Heart left ventricle (tissue), 16 donors: ENCODE results near the gene PUDP. TPM values are rescaled to one million over a fixed set of nuclear protein-coding genes. Genes with fewer than 3 reads are reported as not detected.
A peak's percentile ranks its signal among the peaks of the same experiment; 100 is the strongest.

Experiments used
- ATAC-seq, 4 donors: fragments of 200-7000 bp; cut with Tn5 transposase; one replicate each; pipeline ENCODE4 v1.9.1; 2020 to 2022; ENCODE audit warnings: moderate library complexity in 4 of 4, mild to moderate bottlenecking in 3 of 4, moderate number of reproducible peaks in 1 of 4
- DNase-seq, 5 donors: peaks; one replicate each; pipeline ENCODE4 v3.0.0-alpha.2; 2020
- H3K27ac ChIP-seq, 12 donors: fragments of 200-600 bp; sonication (generic) in 4 of 12; one replicate each; pipeline versions ENCODE4 v1.5.0 to v1.8.0; 2016 to 2022; ENCODE audit warnings: mild to moderate bottlenecking in 2 of 12
- H3K27me3 ChIP-seq, 9 donors: fragments of 200-600 bp; sonication (generic) in 2 of 9; one replicate each; pipeline versions ENCODE4 v1.5.1 to v1.8.0; 2016 to 2022; ENCODE audit warnings: mild to moderate bottlenecking in 3 of 9
- H3K36me3 ChIP-seq, 9 donors: fragments of 200-600 bp; sonication (generic) in 2 of 9; one replicate each; pipeline versions ENCODE4 v1.5.0 to v1.8.0; 2018 to 2022; ENCODE audit warnings: mild to moderate bottlenecking in 2 of 9
- H3K4me1 ChIP-seq, 12 donors: fragments of 200-600 bp; sonication (generic) in 4 of 12; one replicate each; pipeline versions ENCODE4 v1.5.0 to v1.8.0; 2016 to 2022; ENCODE audit warnings: mild to moderate bottlenecking in 3 of 12
- H3K4me3 ChIP-seq, 12 donors: fragments of 200-600 bp; sonication (generic) in 4 of 12; one replicate each; pipeline versions ENCODE4 v1.5.0 to v1.8.0; 2017 to 2022; ENCODE audit warnings: mild to moderate bottlenecking in 9 of 12, moderate library complexity in 4 of 12
- H3K9me3 ChIP-seq, 12 donors: fragments of 200-600 bp; sonication (generic) in 4 of 12; one replicate each; pipeline versions ENCODE4 v1.5.0 to v1.8.0; 2016 to 2022; ENCODE audit warnings: mild to moderate bottlenecking in 1 of 12
- CTCF ChIP-seq, 12 donors: fragments of 200-600 bp; sonication (generic) in 4 of 12; IDR thresholded peaks; one replicate each; pipeline versions ENCODE4 v1.5.0 to v1.8.0; 2018 to 2022; ENCODE audit warnings: antibody characterized with exemption in 12 of 12, mild to moderate bottlenecking in 5 of 12
- POLR2A ChIP-seq, 2 donors: fragments of 450-650 bp; IDR thresholded peaks; one replicate each; pipeline ENCODE4 v1.6.1; 2017; ENCODE audit warnings: antibody characterized with exemption in 2 of 2, mild to moderate bottlenecking in 2 of 2, moderate library complexity in 2 of 2
- WGBS, 4 donors: extraction: QIAGEN DNeasy Blood & Tissue Kit in 2 of 4; methylation state at CpG; one replicate each; pipeline versions ENCODE4 v1.1.5 to v1.1.7; 2013 to 2018; 5-methylcytosine and 5-hydroxymethylcytosine counted together
- intact Hi-C, 10 donors: fragments of 100-400 bp; cut with DNase I; formaldehyde crosslinking; loops; one replicate each; pipeline versions ENCODE4 v1.11.1 to v1.14.2; 2022
- polyA plus RNA-seq, 2 donors: library from polyadenylated mRNA; stranded (reverse); fragments of 200-250 nt; gene quantifications; one replicate each; pipeline ENCODE4 v1.2.3, GENCODE V29; 2013
- total RNA-seq, 9 donors: library from RNA; depleted of rRNA in 2 of 9; stranded (reverse); fragments of >200 nt in 2 of 9; fragmentation: NEBNext Ultra II Directional in 3 of 9; extraction: Animal tissue kit (Norgen Biotek cat#: 25700) in 3 of 9; gene quantifications; one replicate each; pipeline versions ENCODE4 v1.1.0 to v1.2.4, GENCODE V29; 2016 to 2023
- donor health status: ischemic (EF 13 %, LVEDD 7.1; RV severe dilation, severe dysfunction).
- donor health status: healthy with polysubstance abuse.
- donor health status: DM: no; HTN: yes; CAD: no.
- donor health status: DM: no; HTN: no; CAD: no.
- donor health status: ischemic (EF 25% LVEDD 6.9; RV normal size, moderate dysfunction).
- donor health status: ischemic (EF 25% LVEDD 5.7; RV mildly dilated, moderate dysfunction).
- donor health status: healthy.
- donor health status: DM: yes; HTN: yes; CAD: no.
- donor health status: ischemic (EF 35%, LVEDD 5.7; RV mildly dilated, moderate dysfunction).
- donor health status: nonischemic (EF 11% LVEDD 7.7; RV severe dilation, severe dysfunction).
- donor health status: DM: yes; HTN: yes; CAD: no.
- donor health status: PGD.
- donor health status: ischemic (EF 29% LVEDD 5.4; RV normal size, mild dysfunction).
- donor health status: nonischemic (EF 23%, LVEDD 6.1; RV moderate dilation, normal function).

The PUDP gene
- total and polyA plus RNA-seq, 11 donors, result 11.2 to 36.4 (median 25.0) TPM

- H3K27ac ChIP-seq, result peak overlapping the region in 5 of 12 donors; percentile 10 to 51 (median 19)
- 65 to 84% (median 80%) methylated on average over 12 of the region's 12 CpGs for WGBS, 4 donors
Measured at GRCh38 chrX:7109838-7110793, 37.8 kb downstream of the PUDP start.

GRCh38 chrX:7109049-7109531 is 38.9 kb downstream of the PUDP start:
- DNase-seq (no peak), ATAC-seq (peak in 3 of 4 donors; percentile 33 to 53 (median 45))
- no peak for TF ChIP-seq CTCF (IDR thresholded peaks at IDR 0.05)
- TF ChIP-seq POLR2A (IDR thresholded peaks at IDR 0.05), result no peak
- Histone ChIP-seq H3K27ac (peak overlapping the region in 8 of 12 donors; percentile 11 to 51 (median 44)), H3K27me3 (no peaks in the 10 kb centered on the region), H3K4me3 (peak overlapping the region in 9 of 12 donors; percentile 3 to 36 (median 26)), H3K9me3 (no peaks in the 10 kb centered on the region), H3K4me1 (peaks cover 0 to 19% (median 8%) of the 10 kb centered on the region in 12 donors), H3K36me3 (peaks cover 0 to 13% (median 3%) of the 10 kb centered on the region in 9 donors)
- intact Hi-C loops, result no loop called here
- WGBS, 4 donors, result 26 to 48% (median 42%) methylated on average over 11 of the region's 11 CpGs

More at GRCh38 chrX:7109838-7110793, 37.8 kb downstream of the PUDP start:
- Histone ChIP-seq H3K36me3 (peaks cover 0 to 10% (median 0%) of the 10 kb centered on the region in 9 donors), H3K4me3 (no peak overlapping the region), H3K4me1 (peaks cover 0 to 19% (median 8%) of the 10 kb centered on the region in 12 donors), H3K27me3 (no peaks in the 10 kb centered on the region), H3K9me3 (no peaks in the 10 kb centered on the region)
- ATAC-seq, result no peak
- TF ChIP-seq POLR2A (IDR thresholded peaks at IDR 0.05) (no peak), CTCF (IDR thresholded peaks at IDR 0.05) (no peak)
- intact Hi-C loops, result no loop called here
- DNase-seq, result no peak

- intact Hi-C loops, result no loop called here
- ATAC-seq (peak in 1 of 4 donors; percentile 27), DNase-seq (no peak)
- Histone ChIP-seq H3K4me3 (no peak overlapping the region), H3K9me3 (no peaks in the 10 kb centered on the region), H3K4me1 (peaks cover 0 to 19% (median 8%) of the 10 kb centered on the region in 12 donors), H3K27ac (no peak overlapping the region), H3K36me3 (peaks cover 0 to 18% (median 3%) of the 10 kb centered on the region in 9 donors), H3K27me3 (no peaks in the 10 kb centered on the region)
- WGBS, 4 donors, result 94 to 98% (median 97%) methylated on average over 5 of the region's 5 CpGs
- no peak for TF ChIP-seq CTCF (IDR thresholded peaks at IDR 0.05)
Measured at GRCh38 chrX:7108030-7108429, 39.9 kb downstream of the PUDP start.

GRCh38 chrX:7106649-7107048 is 41.3 kb downstream of the PUDP start:
- Histone ChIP-seq H3K4me1 (peaks cover 0 to 19% (median 8%) of the 10 kb centered on the region in 12 donors), H3K27ac (no peak overlapping the region), H3K27me3 (no peaks in the 10 kb centered on the region), H3K9me3 (no peaks in the 10 kb centered on the region), H3K36me3 (peaks cover 0 to 18% (median 3%) of the 10 kb centered on the region in 9 donors), H3K4me3 (no peak overlapping the region)
- ATAC-seq (no peak), DNase-seq (no peak)
- WGBS, 4 donors, result 92 to 100% (median 96%) methylated on average over 2 of the region's 2 CpGs
- intact Hi-C loops, result no loop called here
- no peak for TF ChIP-seq CTCF (IDR thresholded peaks at IDR 0.05)
